ENCODE results near the gene TRIM10. TPM values are rescaled to one million over a fixed set of nuclear protein-coding genes. Genes with fewer than 3 reads are reported as not detected.

Gene TRIM10
- total and polyA plus RNA-seq, 4 donors, result 0.29 to 128 (median 0.73) TPM

- no peaks in the 10 kb centered on the region for H3K27me3 ChIP-seq (ENCODE audit: control insufficient read depth in 4 of 4, insufficient read depth in 4 of 4, low read length in 3 of 4)
- no peak overlapping the region for H3K27ac ChIP-seq (ENCODE audit: low read depth in 1 of 2, low read length in 2 of 2)
- no peaks in the 10 kb centered on the region for H3K36me3 ChIP-seq (ENCODE audit: control insufficient read depth in 4 of 4, insufficient read depth in 3 of 4, low read depth in 1 of 4, low read length in 3 of 4)
- H3K4me1 ChIP-seq (ENCODE audit: control insufficient read depth in 4 of 4, insufficient read depth in 4 of 4, low read length in 3 of 4), result peaks cover 0 to 10% (median 6%) of the 10 kb centered on the region in 4 donors
- WGBS, result 81% methylated on average over 7 of the region's 7 CpGs
- TF ChIP-seq SP1 (IDR thresholded peaks at IDR 0.05), result no peak
- TF ChIP-seq JUND (IDR thresholded peaks at IDR 0.05), result no peak
- no peak for TF ChIP-seq HNF4A (conservative IDR thresholded peaks at IDR 0.05)
- TF ChIP-seq, protein P1, sequence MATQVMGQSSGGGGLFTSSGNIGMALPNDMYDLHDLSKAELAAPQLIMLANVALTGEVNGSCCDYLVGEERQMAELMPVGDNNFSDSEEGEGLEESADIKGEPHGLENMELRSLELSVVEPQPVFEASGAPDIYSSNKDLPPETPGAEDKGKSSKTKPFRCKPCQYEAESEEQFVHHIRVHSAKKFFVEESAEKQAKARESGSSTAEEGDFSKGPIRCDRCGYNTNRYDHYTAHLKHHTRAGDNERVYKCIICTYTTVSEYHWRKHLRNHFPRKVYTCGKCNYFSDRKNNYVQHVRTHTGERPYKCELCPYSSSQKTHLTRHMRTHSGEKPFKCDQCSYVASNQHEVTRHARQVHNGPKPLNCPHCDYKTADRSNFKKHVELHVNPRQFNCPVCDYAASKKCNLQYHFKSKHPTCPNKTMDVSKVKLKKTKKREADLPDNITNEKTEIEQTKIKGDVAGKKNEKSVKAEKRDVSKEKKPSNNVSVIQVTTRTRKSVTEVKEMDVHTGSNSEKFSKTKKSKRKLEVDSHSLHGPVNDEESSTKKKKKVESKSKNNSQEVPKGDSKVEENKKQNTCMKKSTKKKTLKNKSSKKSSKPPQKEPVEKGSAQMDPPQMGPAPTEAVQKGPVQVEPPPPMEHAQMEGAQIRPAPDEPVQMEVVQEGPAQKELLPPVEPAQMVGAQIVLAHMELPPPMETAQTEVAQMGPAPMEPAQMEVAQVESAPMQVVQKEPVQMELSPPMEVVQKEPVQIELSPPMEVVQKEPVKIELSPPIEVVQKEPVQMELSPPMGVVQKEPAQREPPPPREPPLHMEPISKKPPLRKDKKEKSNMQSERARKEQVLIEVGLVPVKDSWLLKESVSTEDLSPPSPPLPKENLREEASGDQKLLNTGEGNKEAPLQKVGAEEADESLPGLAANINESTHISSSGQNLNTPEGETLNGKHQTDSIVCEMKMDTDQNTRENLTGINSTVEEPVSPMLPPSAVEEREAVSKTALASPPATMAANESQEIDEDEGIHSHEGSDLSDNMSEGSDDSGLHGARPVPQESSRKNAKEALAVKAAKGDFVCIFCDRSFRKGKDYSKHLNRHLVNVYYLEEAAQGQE (IDR thresholded peaks at IDR 0.05), result no peak
- H3K9ac ChIP-seq (ENCODE audit: low read depth in 1 of 2, low read length in 2 of 2), result no peak overlapping the region
- H3K4me3 ChIP-seq (ENCODE audit: low read depth in 1 of 3, low read length in 3 of 3), result no peak overlapping the region
- no peak for DNase-seq (ENCODE audit: low spot score)
- no peaks in the 10 kb centered on the region for H3K9me3 ChIP-seq (ENCODE audit: control insufficient read depth in 4 of 4, low read length in 3 of 4)
These were observed 11.0 kb downstream of the TRIM10 start for GRCh38 chr6:30149858-30150550.

DNA sequence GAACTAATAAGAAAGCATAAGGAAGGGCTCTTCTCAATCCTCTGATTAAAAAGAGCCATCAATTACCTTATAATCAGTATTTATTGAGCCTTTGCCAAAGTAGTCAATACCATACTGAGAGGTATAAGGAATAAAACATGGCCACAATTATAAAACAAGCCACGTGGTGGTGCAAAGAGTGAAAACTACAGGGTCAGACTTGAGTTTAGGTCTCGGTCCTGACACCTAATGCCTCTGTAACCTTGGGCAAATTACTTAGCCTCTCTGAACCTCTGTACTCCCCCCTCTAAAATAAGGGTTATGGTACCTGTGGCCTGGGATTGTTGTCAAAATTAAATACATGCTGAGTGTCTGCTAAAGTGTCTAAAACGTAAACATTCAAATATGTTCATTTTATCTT lies 11.8 kb downstream of the TRIM10 start:
- TF ChIP-seq RAD21 (IDR thresholded peaks at IDR 0.05), result no peak
- no peak for TF ChIP-seq HNF4G (IDR thresholded peaks at IDR 0.05)
- TF ChIP-seq NR2F2 (IDR thresholded peaks at IDR 0.05), result no peak
- no peak for TF ChIP-seq EGR1 (IDR thresholded peaks at IDR 0.05; ENCODE audit: low read depth in 2 of 2)
- TF ChIP-seq, protein P2, sequence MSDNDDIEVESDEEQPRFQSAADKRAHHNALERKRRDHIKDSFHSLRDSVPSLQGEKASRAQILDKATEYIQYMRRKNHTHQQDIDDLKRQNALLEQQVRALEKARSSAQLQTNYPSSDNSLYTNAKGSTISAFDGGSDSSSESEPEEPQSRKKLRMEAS (IDR thresholded peaks at IDR 0.05), result no peak
- no peak for TF ChIP-seq RXRA (IDR thresholded peaks at IDR 0.05)
- TF ChIP-seq HNF4A (conservative IDR thresholded peaks at IDR 0.05), result no peak
- TF ChIP-seq GABPA (IDR thresholded peaks at IDR 0.05 in 1 of 2, conservative IDR thresholded peaks at IDR 0.05 in 1 of 2), result no peak
- no peak for DNase-seq (ENCODE audit: low spot score)
- H3K27me3 ChIP-seq (ENCODE audit: control insufficient read depth in 4 of 4, insufficient read depth in 4 of 4, low read length in 3 of 4), result peaks cover 0 to 2% (median 0%) of the 10 kb centered on the region in 4 donors
- no peak overlapping the region for H3K27ac ChIP-seq (ENCODE audit: low read depth in 1 of 2, low read length in 2 of 2)
- H3K9ac ChIP-seq (ENCODE audit: low read depth in 1 of 2, low read length in 2 of 2), result no peak overlapping the region
- H3K36me3 ChIP-seq (ENCODE audit: control insufficient read depth in 4 of 4, insufficient read depth in 3 of 4, low read depth in 1 of 4, low read length in 3 of 4), result no peaks in the 10 kb centered on the region
- H3K4me1 ChIP-seq (ENCODE audit: control insufficient read depth in 4 of 4, insufficient read depth in 4 of 4, low read length in 3 of 4), result peaks cover 0 to 2% (median 0%) of the 10 kb centered on the region in 4 donors
- no peaks in the 10 kb centered on the region for H3K9me3 ChIP-seq (ENCODE audit: control insufficient read depth in 4 of 4, low read length in 3 of 4)
- 55% methylated on average over 3 of the region's 3 CpGs for WGBS
- H3K4me3 ChIP-seq (ENCODE audit: low read depth in 1 of 3, low read length in 3 of 3), result no peak overlapping the region

GRCh38 chr6:30147096-30147495 lies 13.9 kb downstream of the TRIM10 start:
- no peaks in the 10 kb centered on the region for H3K4me1 ChIP-seq (ENCODE audit: control insufficient read depth in 4 of 4, insufficient read depth in 4 of 4, low read length in 3 of 4)
- H3K27me3 ChIP-seq (ENCODE audit: control insufficient read depth in 4 of 4, insufficient read depth in 4 of 4, low read length in 3 of 4), result peaks cover 0 to 5% (median 0%) of the 10 kb centered on the region in 4 donors
- H3K4me3 ChIP-seq (ENCODE audit: low read depth in 1 of 3, low read length in 3 of 3), result no peak overlapping the region
- no peak overlapping the region for H3K9ac ChIP-seq (ENCODE audit: low read depth in 1 of 2, low read length in 2 of 2)
- H3K9me3 ChIP-seq (ENCODE audit: control insufficient read depth in 4 of 4, low read length in 3 of 4), result no peaks in the 10 kb centered on the region
- no peaks in the 10 kb centered on the region for H3K36me3 ChIP-seq (ENCODE audit: control insufficient read depth in 4 of 4, insufficient read depth in 3 of 4, low read depth in 1 of 4, low read length in 3 of 4)
- no peak overlapping the region for H3K27ac ChIP-seq (ENCODE audit: low read depth in 1 of 2, low read length in 2 of 2)
- DNase-seq (ENCODE audit: low spot score), result no peak
- WGBS, result 90% methylated on average over 3 of the region's 3 CpGs
- TF ChIP-seq NR2F2 (IDR thresholded peaks at IDR 0.05) (no peak), FOXA1 (IDR thresholded peaks at IDR 0.05) (no peak), TAF1 (conservative IDR thresholded peaks at IDR 0.05) (no peak), GABPA (IDR thresholded peaks at IDR 0.05 in 1 of 2, conservative IDR thresholded peaks at IDR 0.05 in 1 of 2) (no peak), FOXA2 (IDR thresholded peaks at IDR 0.05) (no peak), HNF4G (IDR thresholded peaks at IDR 0.05) (no peak)
- TF ChIP-seq, protein P1 (IDR thresholded peaks at IDR 0.05), result no peak
- TF ChIP-seq, protein P3, sequence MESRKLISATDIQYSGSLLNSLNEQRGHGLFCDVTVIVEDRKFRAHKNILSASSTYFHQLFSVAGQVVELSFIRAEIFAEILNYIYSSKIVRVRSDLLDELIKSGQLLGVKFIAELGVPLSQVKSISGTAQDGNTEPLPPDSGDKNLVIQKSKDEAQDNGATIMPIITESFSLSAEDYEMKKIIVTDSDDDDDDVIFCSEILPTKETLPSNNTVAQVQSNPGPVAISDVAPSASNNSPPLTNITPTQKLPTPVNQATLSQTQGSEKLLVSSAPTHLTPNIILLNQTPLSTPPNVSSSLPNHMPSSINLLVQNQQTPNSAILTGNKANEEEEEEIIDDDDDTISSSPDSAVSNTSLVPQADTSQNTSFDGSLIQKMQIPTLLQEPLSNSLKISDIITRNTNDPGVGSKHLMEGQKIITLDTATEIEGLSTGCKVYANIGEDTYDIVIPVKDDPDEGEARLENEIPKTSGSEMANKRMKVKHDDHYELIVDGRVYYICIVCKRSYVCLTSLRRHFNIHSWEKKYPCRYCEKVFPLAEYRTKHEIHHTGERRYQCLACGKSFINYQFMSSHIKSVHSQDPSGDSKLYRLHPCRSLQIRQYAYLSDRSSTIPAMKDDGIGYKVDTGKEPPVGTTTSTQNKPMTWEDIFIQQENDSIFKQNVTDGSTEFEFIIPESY (IDR thresholded peaks at IDR 0.05), result no peak
- TF ChIP-seq, protein P4, sequence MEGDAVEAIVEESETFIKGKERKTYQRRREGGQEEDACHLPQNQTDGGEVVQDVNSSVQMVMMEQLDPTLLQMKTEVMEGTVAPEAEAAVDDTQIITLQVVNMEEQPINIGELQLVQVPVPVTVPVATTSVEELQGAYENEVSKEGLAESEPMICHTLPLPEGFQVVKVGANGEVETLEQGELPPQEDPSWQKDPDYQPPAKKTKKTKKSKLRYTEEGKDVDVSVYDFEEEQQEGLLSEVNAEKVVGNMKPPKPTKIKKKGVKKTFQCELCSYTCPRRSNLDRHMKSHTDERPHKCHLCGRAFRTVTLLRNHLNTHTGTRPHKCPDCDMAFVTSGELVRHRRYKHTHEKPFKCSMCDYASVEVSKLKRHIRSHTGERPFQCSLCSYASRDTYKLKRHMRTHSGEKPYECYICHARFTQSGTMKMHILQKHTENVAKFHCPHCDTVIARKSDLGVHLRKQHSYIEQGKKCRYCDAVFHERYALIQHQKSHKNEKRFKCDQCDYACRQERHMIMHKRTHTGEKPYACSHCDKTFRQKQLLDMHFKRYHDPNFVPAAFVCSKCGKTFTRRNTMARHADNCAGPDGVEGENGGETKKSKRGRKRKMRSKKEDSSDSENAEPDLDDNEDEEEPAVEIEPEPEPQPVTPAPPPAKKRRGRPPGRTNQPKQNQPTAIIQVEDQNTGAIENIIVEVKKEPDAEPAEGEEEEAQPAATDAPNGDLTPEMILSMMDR (IDR thresholded peaks at IDR 0.05; ENCODE audit: low read depth, low read length, missing input control), result no peak

Measured in liver (tissue), 9 donors.